ENCODE results near the gene INPP5A.

DNA sequence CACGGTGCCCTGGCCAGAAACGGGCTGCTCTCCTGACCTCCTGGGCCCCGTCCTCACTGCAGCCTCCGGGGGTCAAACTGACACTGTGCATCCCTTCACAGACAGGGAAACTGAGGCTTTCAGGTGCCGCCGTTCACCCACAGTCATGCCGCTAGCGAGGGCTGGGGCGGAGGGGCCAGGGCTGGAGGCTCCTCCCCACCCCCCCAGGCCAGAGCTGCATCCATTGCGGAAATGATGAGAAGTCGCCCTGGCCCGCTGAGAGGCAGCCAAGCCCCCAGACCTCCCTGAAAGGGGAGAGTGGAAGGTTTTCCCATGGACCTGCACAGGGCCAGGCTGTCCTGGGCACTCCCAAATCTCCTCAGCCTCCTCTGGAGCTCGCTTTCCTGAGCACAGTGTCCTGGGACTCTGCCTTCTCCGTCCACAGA is 16.5 kb upstream of the INPP5A start:
- TF ChIP-seq, protein P1, sequence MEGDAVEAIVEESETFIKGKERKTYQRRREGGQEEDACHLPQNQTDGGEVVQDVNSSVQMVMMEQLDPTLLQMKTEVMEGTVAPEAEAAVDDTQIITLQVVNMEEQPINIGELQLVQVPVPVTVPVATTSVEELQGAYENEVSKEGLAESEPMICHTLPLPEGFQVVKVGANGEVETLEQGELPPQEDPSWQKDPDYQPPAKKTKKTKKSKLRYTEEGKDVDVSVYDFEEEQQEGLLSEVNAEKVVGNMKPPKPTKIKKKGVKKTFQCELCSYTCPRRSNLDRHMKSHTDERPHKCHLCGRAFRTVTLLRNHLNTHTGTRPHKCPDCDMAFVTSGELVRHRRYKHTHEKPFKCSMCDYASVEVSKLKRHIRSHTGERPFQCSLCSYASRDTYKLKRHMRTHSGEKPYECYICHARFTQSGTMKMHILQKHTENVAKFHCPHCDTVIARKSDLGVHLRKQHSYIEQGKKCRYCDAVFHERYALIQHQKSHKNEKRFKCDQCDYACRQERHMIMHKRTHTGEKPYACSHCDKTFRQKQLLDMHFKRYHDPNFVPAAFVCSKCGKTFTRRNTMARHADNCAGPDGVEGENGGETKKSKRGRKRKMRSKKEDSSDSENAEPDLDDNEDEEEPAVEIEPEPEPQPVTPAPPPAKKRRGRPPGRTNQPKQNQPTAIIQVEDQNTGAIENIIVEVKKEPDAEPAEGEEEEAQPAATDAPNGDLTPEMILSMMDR (conservative IDR thresholded peaks at IDR 0.05; ENCODE audit: low read depth, low read length), result no peak
- no peak for TF ChIP-seq EZH2 (IDR thresholded peaks at IDR 0.05; ENCODE audit: low read length, unreplicated experiment)

All from PC-3 (cell line).